NAMALWA (cell line): ENCODE results near the gene RPLP2.
A peak's percentile ranks its signal among the peaks of the same experiment; 100 is the strongest.

ENCODE experiments used
- DNase-seq: peaks from one replicate; pipeline ENCODE4 v3.0.0-alpha.2; 2015; ENCODE audit warnings: low spot score

The RPLP2 gene

GRCh38 chr11:809287-810039 is at the start of gene RPLP2:
RPLP2 (plus strand) TSS chr11:809967; CDS start chr11:810235, 268 bp downstream.
- DNase-seq: peak; percentile 98

GRCh38 chr11:760236-760635 is 49.5 kb upstream of the RPLP2 start:
- DNase-seq: no peak

- DNase-seq: no peak
These were observed 48.1 kb upstream of the RPLP2 start for GRCh38 chr11:761526-762108.

GRCh38 chr11:762421-763072 is 47.2 kb upstream of the RPLP2 start:
- peak; percentile 67 for DNase-seq

GRCh38 chr11:763073-763463 is 46.7 kb upstream of the RPLP2 start:
- no peak for DNase-seq

GRCh38 chr11:763549-764321 is 46.0 kb upstream of the RPLP2 start:
- no peak for DNase-seq

- DNase-seq: no peak
These were observed 45.3 kb upstream of the RPLP2 start for GRCh38 chr11:764322-765024.

- DNase-seq: peak; percentile 82
These were observed 44.6 kb upstream of the RPLP2 start for GRCh38 chr11:765025-765801.

- DNase-seq: no peak
These were observed 44.0 kb upstream of the RPLP2 start for GRCh38 chr11:765802-766091.

- DNase-seq: no peak
These were observed 43.4 kb upstream of the RPLP2 start for GRCh38 chr11:766106-766935.

GRCh38 chr11:766936-767210 is 42.9 kb upstream of the RPLP2 start:
- no peak for DNase-seq

GRCh38 chr11:767238-767637 is 42.5 kb upstream of the RPLP2 start:
- no peak for DNase-seq

- no peak for DNase-seq
These were observed 39.7 kb upstream of the RPLP2 start for GRCh38 chr11:769887-770641.

GRCh38 chr11:770642-771616 is 38.8 kb upstream of the RPLP2 start:
- no peak for DNase-seq

- DNase-seq: no peak
These were observed 38.1 kb upstream of the RPLP2 start for GRCh38 chr11:771617-772204.

- no peak for DNase-seq
These were observed 37.1 kb upstream of the RPLP2 start for GRCh38 chr11:772429-773390.

- DNase-seq: no peak
These were observed 36.3 kb upstream of the RPLP2 start for GRCh38 chr11:773425-773824.
